Effector memory CD4-positive, alpha-beta T cell (primary cell): ENCODE results near the gene SHISA4.
"Not testable (repeated sequence)": the region's sequence is repeated elsewhere in the genome, so short reads cannot be mapped to it uniquely, and the experiment has no call there.

Experiments
- DNase-seq, 3 donors: peaks; one replicate each; pipeline ENCODE4 v3.0.0-alpha.2; 2020
- H3K27ac ChIP-seq: 2 replicates; pipeline ENCODE4 v1.7.0; 2013; ENCODE audit warnings: mild to moderate bottlenecking, low read length, moderate library complexity; ENCODE audit not compliant: insufficient read depth, poor library complexity, severe bottlenecking
- H3K27me3 ChIP-seq: replicated peaks from 2 replicates; pipeline ENCODE4 v1.7.0; 2013; ENCODE audit warnings: mild to moderate bottlenecking, low read length; ENCODE audit not compliant: insufficient read depth, control insufficient read depth, poor library complexity, severe bottlenecking
- H3K36me3 ChIP-seq: 2 replicates; pipeline ENCODE4 v1.7.0; 2013; ENCODE audit warnings: mild to moderate bottlenecking, low read length, moderate library complexity; ENCODE audit not compliant: control insufficient read depth, insufficient read depth
- H3K4me1 ChIP-seq: 2 replicates; pipeline ENCODE4 v1.7.0; 2013; ENCODE audit warnings: low read length, mild to moderate bottlenecking; ENCODE audit not compliant: control insufficient read depth, insufficient read depth, poor library complexity, severe bottlenecking
- H3K4me3 ChIP-seq: 2 replicates; pipeline ENCODE4 v1.7.0; 2013; ENCODE audit warnings: low read length, low read depth, mild to moderate bottlenecking; ENCODE audit not compliant: insufficient read depth, poor library complexity, severe bottlenecking
- H3K9me3 ChIP-seq: 2 replicates; pipeline ENCODE4 v1.7.0; 2013; ENCODE audit warnings: mild to moderate bottlenecking, low read length, moderate library complexity; ENCODE audit not compliant: control insufficient read depth

Gene SHISA4

DNA sequence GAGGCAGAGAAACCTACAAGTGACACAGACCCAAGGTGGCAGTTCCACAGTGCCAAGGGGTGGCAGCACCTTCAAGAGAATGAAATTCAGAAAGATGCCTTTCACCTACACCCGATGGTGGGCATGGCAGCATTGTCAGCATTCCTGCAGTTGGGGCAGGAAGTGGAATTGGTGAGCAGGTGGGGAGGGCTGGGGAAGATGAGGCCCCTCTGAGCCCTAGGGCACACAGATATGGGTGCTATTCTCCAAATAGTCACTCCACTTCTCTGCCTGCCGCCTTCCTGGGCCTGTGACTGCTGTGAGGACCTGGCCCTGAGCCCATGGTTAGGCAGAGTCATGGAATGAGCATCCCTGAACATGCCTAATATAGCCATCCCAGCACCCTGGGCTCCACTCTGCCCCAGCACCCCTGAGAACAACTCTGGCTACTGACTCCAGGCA, 8.3 kb downstream of the SHISA4 start:
- Histone ChIP-seq H3K4me3 (no peak overlapping the region), H3K9me3 (no peaks in the 10 kb centered on the region), H3K4me1 (no peaks in the 10 kb centered on the region), H3K27ac (no peak overlapping the region), H3K27me3 (no peaks in the 10 kb centered on the region), H3K36me3 (no peaks in the 10 kb centered on the region)
- no peak for DNase-seq

DNA sequence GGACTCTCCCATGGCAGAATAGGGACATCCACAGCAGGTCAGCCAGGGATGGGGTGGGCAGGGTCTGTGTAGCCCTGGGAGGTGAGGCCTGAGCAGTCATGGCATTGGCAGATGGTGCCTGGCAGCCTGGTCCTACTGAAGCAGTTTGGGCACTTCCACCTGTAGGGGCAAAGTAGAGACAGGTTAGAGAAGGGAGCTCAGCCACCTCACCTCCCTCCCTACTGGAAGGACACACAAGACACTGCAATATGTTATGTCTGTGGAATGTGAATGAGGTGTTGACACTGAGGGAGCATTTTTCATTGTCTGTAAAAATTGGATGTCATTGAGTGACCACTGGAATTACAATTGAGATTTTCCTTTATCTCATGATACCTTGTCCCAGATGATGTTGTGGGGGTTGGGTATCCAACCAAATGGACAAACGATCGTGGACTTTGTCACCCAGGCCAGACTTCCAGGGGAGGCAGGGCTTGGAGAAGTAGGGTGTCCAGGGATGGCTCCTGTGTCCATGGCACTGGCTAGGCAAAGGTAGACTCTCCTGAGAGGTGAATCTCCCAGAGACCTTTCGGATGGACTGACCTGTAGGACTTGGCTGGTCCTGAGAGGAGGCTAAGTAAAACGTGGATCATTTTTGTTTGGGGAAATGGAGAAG, 9.7 kb downstream of the SHISA4 start:
- H3K27ac ChIP-seq: no peak overlapping the region
- DNase-seq: no peak
- H3K4me3 ChIP-seq: no peak overlapping the region
- H3K27me3 ChIP-seq: no peaks in the 10 kb centered on the region
- H3K9me3 ChIP-seq: no peaks in the 10 kb centered on the region
- H3K36me3 ChIP-seq: no peaks in the 10 kb centered on the region
- H3K4me1 ChIP-seq: no peaks in the 10 kb centered on the region

DNA sequence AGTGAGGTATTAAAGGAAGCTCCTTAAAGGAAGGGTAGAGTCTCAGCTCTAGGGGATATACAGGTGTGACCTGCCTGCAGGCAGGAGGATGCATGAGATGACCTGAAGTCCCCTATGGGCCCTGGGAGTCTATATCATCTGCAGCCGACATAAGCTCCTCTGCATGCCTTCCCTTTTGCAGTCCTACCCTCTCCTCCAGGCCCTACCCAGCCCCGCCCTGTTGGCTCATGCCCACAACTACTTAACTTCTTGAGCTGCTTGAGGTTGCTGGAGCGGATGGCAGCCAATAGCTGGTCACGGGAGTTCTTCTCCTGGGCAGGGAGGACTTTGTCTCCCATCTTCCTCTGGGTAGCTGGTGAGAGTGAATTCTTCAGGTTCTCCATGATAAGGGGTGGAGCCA, 10.3 kb downstream of the SHISA4 start:
- Histone ChIP-seq H3K36me3 (no peaks in the 10 kb centered on the region), H3K4me1 (no peaks in the 10 kb centered on the region), H3K27ac (no peak overlapping the region), H3K27me3 (no peaks in the 10 kb centered on the region), H3K9me3 (no peaks in the 10 kb centered on the region), H3K4me3 (no peak overlapping the region)
- no peak for DNase-seq

DNA sequence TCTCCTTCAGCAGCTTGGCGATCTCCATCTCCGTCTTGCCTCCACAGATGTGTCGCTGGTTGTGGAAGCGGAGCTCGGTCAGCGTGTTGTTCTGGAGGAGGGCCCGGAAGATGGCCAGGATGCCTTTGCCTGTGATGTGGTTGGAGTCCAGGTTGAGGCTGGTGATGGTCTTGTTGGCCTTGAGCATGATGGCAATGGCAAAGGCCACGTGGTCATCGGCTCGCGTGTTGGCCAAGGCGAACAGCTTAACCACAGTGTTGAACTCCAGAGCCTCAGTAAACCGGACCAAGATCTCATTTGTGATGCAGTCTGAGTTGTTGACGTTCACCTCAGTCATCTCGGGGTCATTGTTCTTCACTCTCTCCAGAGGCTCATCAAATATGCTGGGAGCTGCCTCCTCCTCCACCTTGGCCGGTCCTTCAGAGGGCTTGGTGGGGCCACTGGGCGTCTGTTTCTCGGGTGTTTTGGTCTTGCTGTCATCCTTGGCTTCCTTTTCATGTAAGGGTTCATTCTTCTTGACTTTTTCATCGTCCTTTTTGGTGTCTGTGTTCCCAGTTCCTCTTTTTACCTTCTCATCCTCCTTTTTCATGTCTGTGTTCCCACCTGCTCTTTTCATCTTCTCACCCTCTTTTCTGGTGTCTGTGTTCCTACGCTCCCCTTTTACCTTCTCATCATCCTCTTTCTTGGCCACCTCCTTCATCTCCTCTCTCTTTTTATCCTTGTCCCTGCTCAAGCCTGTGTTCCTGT, 11.2 kb downstream of the SHISA4 start:
- no peaks in the 10 kb centered on the region for H3K4me1 ChIP-seq
- H3K4me3 ChIP-seq: no peak overlapping the region

DNA sequence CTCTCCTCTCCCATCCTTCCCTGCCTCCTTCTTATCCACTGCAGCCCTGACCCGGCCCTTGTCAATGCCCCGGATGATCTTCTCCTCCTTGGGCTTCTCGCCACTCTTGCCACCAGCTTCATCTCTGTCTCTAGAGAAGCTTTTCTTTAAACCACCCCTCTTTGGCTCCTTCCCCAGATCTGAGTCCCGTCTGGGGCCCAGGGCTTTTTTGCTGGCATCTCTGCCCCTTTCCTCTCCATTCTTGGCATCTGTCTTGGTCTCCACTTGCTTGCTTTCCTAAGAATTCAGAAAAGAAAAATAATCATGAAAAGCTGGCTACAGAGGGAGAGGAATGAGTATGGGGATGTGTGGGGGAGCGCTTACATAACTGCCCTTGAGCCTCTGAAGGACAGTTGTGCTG, 11.8 kb downstream of the SHISA4 start:
- Histone ChIP-seq H3K27me3 (no peaks in the 10 kb centered on the region), H3K27ac (no peak overlapping the region), H3K4me3 (no peak overlapping the region), H3K4me1 (no peaks in the 10 kb centered on the region), H3K36me3 (no peaks in the 10 kb centered on the region), H3K9me3 (no peaks in the 10 kb centered on the region)
- no peak for DNase-seq

More for the DNA sequence above, 11.2 kb downstream of the SHISA4 start:
- no peak overlapping the region for H3K27ac ChIP-seq
- no peaks in the 10 kb centered on the region for H3K36me3 ChIP-seq
- H3K27me3 ChIP-seq: no peaks in the 10 kb centered on the region
- no peak for DNase-seq
- no peaks in the 10 kb centered on the region for H3K9me3 ChIP-seq

DNA sequence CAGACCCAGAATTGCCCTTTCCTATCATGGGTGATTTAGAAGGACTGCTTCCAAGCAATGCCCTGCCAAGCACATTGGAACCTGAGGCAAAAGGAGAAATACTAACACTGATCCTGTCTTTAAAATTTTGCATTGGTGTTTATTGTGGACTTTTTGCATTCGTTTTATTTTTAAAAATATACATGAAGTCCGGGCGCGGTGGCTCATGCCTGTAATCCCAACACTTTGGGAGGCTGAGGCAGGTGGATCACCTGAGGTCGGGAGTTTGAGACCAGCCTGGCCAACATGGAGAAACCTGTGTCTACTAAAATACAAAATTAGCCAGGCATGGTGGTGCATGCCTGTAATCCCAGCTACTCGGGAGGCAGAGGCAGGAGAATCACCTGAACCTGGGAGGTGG, 12.3 kb downstream of the SHISA4 start:
- not testable (repeated sequence) for H3K27me3 ChIP-seq, H3K4me1 ChIP-seq, DNase-seq, H3K36me3 ChIP-seq, H3K9me3 ChIP-seq, H3K4me3 ChIP-seq, H3K27ac ChIP-seq

DNA sequence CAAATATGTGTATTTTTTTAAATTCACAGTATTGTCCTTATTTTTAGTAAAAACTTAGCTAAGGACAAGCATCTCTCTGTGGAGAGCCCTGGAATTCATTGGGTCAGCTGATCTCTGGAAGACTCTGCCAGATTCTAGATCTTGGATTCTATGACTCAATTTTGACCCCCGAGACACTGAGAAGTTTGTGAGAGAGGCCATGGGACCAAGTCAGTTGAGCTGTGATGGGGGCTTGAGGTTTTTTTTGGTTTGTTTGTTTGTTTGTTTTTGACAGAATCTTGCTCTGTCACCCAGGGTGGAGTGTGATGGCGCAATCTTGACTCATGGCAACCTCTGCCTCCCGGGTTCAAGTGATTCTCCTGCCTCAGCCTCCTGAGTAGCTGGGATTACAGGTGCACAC, 13.5 kb downstream of the SHISA4 start:
- Histone ChIP-seq H3K9me3 (no peaks in the 10 kb centered on the region), H3K27ac (no peak overlapping the region), H3K27me3 (no peaks in the 10 kb centered on the region), H3K36me3 (no peaks in the 10 kb centered on the region), H3K4me3 (no peak overlapping the region), H3K4me1 (no peaks in the 10 kb centered on the region)
- no peak for DNase-seq

DNA sequence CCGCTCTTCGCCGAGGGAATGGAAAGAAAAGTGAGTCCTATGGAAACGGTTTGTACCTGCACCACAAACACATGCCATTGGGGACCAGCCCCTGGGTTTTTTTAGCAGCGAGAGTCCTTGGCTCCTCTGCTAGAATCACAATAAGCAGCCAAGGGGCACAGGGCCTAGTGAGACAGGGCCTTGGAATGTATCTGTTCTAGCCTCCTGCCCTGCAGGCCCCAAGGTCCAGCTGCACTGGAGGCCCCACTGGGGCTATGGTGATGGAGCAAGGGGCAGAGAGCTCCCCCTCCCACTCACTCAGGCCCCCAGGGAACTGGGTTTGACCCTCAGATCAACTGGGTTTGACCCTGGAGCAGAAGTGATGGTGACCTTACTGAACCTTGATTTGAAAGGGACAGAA, 14.4 kb downstream of the SHISA4 start:
- Histone ChIP-seq H3K27me3 (no peaks in the 10 kb centered on the region), H3K9me3 (no peaks in the 10 kb centered on the region), H3K4me1 (no peaks in the 10 kb centered on the region), H3K4me3 (no peak overlapping the region), H3K36me3 (no peaks in the 10 kb centered on the region), H3K27ac (no peak overlapping the region)
- no peak for DNase-seq

DNA sequence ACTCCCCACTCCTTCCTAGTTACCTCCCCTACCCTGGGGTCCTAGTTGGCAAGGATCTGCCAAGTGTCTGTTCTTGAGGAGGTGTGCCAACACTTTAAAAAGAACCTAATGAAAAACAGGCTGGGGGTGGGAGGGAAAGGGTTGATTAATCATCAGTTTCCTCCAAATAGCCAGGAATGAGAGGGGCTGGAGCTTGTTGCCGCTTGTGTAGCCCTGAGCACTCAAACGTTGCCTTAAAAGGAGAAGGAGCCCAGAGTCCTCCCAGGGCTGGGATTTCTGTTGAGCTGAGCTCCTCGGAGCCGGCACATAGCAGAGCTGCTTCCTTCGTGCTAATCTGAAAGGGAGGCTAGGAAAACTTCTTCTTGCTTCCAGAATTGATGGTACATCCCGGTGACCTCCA, 15.9 kb downstream of the SHISA4 start:
- no peaks in the 10 kb centered on the region for H3K4me1 ChIP-seq
- H3K27me3 ChIP-seq: no peaks in the 10 kb centered on the region
- no peak overlapping the region for H3K4me3 ChIP-seq
- H3K9me3 ChIP-seq: no peaks in the 10 kb centered on the region
- H3K27ac ChIP-seq: no peak overlapping the region
- no peaks in the 10 kb centered on the region for H3K36me3 ChIP-seq
- no peak for DNase-seq

DNA sequence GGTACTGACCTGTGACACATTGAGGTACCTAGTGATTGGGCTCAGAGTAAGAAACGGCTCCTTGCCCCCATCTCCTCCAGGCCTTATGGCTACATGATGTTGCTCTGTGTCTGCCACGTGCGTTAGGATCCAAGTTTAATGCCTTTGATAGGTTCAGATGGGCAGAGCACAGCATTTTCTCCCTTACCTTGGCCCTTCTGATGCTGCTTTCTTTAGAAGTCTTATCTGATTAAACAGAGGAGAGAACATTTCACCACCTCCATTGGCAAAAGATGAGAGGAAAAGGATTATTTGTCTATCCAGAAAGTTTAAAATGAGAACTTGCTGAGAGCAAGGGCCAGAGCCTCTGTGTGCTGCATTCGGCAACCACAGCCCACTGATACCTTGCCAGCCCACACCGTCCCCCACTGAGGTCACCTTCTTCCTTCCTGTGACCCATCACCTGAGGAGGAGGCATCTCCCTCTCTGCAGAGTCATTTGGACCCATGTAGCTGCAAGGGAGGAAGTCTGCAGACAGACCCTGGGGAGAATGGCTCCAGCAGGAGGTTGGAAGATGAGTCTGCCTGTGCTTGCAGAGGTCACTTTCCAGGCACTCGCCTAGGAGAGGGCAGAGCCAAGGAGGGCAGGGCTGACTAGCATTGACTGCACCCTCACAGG, 16.7 kb downstream of the SHISA4 start:
- no peaks in the 10 kb centered on the region for H3K4me1 ChIP-seq
- no peak overlapping the region for H3K4me3 ChIP-seq
- H3K36me3 ChIP-seq: no peaks in the 10 kb centered on the region
- no peaks in the 10 kb centered on the region for H3K9me3 ChIP-seq
- DNase-seq: no peak
- H3K27ac ChIP-seq: no peak overlapping the region
- H3K27me3 ChIP-seq: no peaks in the 10 kb centered on the region
